GM12864 (cell line): ENCODE measurements around the gene MINK1.

Experiments used
- DNase-seq: peaks from one replicate; pipeline ENCODE4 v3.0.0-alpha.2; 2011; ENCODE audit warnings: low read depth
- H3K4me3 ChIP-seq: 2 replicates; pipeline ENCODE4 v1.5.1; 2011; ENCODE audit warnings: mild to moderate bottlenecking, low read depth, low read length, control low read depth
- TF ChIP-seq, protein P1 (sequence below): IDR thresholded peaks from 2 replicates; pipeline ENCODE4 v1.5.1; 2011; ENCODE audit warnings: low read depth, mild to moderate bottlenecking, moderate library complexity, low read length, control low read depth, inconsistent platforms; ENCODE audit errors: missing control alignments

Gene MINK1

DNA sequence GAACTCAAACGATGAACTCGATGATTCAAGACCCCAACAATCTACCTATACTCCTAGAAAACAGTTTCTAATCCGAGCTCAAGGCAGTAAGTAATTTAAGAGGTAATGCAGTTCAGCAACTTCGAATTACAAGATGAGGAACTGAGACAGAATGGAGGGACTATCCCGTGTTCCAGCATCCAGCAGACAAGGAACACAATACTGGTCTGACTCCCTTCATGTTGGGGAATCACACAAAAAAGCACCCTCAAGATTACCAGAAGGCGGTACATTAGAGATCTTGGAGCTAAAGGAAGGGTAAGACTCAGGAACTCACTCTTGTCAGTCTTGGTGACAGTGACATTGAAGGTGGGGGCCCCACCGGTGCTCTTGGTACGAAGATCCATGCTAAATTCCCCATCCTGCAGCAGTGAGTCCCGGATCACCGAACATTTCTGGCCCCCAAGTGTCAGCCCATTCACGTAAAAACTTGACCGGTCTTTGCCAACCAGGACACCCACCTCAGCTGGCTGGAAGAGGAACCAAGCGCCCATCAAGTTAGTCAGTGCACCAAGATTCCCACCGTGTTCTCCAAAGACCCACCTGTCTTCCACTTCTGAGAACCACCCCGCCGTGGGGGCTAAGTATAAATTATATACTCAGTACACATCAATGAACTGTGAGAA, 113.3 kb downstream of the MINK1 start:
- TF ChIP-seq, protein P1, sequence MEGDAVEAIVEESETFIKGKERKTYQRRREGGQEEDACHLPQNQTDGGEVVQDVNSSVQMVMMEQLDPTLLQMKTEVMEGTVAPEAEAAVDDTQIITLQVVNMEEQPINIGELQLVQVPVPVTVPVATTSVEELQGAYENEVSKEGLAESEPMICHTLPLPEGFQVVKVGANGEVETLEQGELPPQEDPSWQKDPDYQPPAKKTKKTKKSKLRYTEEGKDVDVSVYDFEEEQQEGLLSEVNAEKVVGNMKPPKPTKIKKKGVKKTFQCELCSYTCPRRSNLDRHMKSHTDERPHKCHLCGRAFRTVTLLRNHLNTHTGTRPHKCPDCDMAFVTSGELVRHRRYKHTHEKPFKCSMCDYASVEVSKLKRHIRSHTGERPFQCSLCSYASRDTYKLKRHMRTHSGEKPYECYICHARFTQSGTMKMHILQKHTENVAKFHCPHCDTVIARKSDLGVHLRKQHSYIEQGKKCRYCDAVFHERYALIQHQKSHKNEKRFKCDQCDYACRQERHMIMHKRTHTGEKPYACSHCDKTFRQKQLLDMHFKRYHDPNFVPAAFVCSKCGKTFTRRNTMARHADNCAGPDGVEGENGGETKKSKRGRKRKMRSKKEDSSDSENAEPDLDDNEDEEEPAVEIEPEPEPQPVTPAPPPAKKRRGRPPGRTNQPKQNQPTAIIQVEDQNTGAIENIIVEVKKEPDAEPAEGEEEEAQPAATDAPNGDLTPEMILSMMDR = no peak
- DNase-seq = no peak
- peak overlapping the region; percentile 93 for H3K4me3 ChIP-seq

DNA sequence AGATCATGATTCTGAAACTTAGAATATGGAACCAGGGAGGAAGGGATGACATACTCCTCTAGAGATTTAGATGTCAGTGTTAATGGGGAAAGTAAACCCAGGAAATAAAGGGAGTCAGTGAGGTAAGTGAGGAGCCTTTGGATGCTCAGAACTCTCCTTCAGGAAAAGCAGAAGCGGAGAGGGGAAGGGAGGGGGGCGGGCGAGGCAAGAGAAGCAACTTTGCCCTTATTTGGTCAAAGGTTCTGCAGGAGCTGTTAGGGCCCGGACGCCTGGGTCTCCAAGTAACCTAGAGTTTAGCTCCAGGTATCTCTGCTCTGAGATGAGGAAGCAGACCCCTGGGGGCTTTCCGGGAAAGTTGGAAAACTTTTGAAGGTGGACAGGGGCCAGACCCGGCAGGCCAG, 113.9 kb downstream of the MINK1 start:
- H3K4me3 ChIP-seq = peak overlapping the region; percentile 93
- no peak for DNase-seq
- TF ChIP-seq, protein P1 = no peak
